Progenitor cell of endocrine pancreas (in vitro differentiated cells): ENCODE measurements around the gene HK2. TPM values are rescaled to one million over a fixed set of nuclear protein-coding genes. Genes with fewer than 3 reads are reported as not detected.

ENCODE experiments used
- DNase-seq: peaks from one replicate; pipeline ENCODE4 v3.0.0; 2021; ENCODE audit warnings: low spot score; ENCODE audit not compliant: unreplicated experiment
- H3K27ac Mint-ChIP-seq: 2 replicates; pipeline ENCODE4 v1.8.0; 2021; ENCODE audit warnings: mild to moderate bottlenecking, moderate library complexity, mixed read lengths
- H3K27me3 Mint-ChIP-seq: 2 replicates; pipeline ENCODE4 v1.8.0; 2021; ENCODE audit warnings: mixed read lengths
- H3K36me3 Mint-ChIP-seq: 2 replicates; pipeline ENCODE4 v1.8.0; 2022; ENCODE audit warnings: mixed read lengths; ENCODE audit not compliant: insufficient read depth
- H3K4me1 Mint-ChIP-seq: 2 replicates; pipeline ENCODE4 v1.8.0; 2021; ENCODE audit warnings: low read depth, mixed read lengths
- H3K4me3 Mint-ChIP-seq: 2 replicates; pipeline ENCODE4 v1.8.0; 2021; ENCODE audit warnings: low read depth, mild to moderate bottlenecking, moderate library complexity, mixed read lengths
- H3K9me3 Mint-ChIP-seq: 2 replicates; pipeline ENCODE4 v1.8.0; 2021; ENCODE audit warnings: low read depth, mixed read lengths
- total RNA-seq: library from RNA; stranded (reverse); gene quantifications from 2 replicates; pipeline ENCODE4 v1.2.1, GENCODE V29; 2021
- TF ChIP-seq, protein P1 (sequence below): fragments of 200-600 bp; sonication (generic); IDR thresholded peaks from one replicate; pipeline ENCODE4 v1.5.0; 2021; ENCODE audit warnings: antibody characterized with exemption, mild to moderate bottlenecking; ENCODE audit not compliant: unreplicated experiment

Gene HK2
- total RNA-seq, 1 donor from 2014 or later, result 18.2 TPM

DNA sequence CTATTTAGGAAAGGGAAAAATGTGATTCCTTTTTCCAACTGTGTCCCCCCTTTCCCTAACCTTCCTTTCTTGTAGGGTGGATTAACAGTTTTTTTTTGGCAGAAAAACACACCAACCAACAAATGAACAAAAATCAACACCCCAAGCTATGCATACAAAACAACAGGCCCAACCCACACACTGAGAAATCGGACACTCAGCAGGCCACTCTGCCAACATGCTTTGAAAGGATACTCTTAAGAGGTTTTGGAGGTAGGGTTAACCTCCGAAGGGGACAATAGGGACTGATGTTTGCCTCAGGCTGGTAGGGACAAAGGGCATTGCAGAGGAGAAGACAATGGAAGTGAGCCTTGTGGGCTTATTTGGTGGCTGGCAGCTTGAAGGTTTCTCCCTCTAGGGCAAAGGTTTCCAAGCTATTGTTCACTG is 91.4 kb downstream of the HK2 start:
- TF ChIP-seq, protein P1, sequence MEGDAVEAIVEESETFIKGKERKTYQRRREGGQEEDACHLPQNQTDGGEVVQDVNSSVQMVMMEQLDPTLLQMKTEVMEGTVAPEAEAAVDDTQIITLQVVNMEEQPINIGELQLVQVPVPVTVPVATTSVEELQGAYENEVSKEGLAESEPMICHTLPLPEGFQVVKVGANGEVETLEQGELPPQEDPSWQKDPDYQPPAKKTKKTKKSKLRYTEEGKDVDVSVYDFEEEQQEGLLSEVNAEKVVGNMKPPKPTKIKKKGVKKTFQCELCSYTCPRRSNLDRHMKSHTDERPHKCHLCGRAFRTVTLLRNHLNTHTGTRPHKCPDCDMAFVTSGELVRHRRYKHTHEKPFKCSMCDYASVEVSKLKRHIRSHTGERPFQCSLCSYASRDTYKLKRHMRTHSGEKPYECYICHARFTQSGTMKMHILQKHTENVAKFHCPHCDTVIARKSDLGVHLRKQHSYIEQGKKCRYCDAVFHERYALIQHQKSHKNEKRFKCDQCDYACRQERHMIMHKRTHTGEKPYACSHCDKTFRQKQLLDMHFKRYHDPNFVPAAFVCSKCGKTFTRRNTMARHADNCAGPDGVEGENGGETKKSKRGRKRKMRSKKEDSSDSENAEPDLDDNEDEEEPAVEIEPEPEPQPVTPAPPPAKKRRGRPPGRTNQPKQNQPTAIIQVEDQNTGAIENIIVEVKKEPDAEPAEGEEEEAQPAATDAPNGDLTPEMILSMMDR, result no peak
- Mint-ChIP-seq H3K27me3 (peaks cover 6% of the 10 kb centered on the region), H3K9me3 (no peaks in the 10 kb centered on the region), H3K4me1 (peaks cover 4% of the 10 kb centered on the region), H3K27ac (no peak overlapping the region), H3K36me3 (no peaks in the 10 kb centered on the region), H3K4me3 (no peak overlapping the region)
- no peak for DNase-seq

DNA sequence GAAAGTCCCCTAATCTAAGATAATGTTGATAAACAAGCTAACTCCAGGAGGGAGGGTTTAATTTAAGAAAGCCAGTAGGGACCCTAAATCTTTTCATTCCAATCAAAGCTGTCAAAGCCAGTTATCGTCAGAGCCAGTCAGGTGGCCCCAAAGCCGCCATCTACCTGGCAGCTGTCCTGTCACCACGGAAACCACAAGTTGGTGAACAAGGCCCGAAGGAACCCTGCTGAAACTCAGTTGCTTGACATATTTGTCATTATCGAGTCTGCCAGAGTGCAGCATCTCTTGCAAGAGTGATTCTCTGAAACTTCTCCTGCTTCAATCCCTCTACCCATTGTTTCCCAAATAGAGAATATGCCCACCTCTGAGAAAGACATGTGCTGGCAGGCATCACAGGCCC is 93.7 kb downstream of the HK2 start:
- TF ChIP-seq, protein P1, result no peak
- H3K27ac Mint-ChIP-seq, result no peak overlapping the region
- peaks cover 4% of the 10 kb centered on the region for H3K4me1 Mint-ChIP-seq
- H3K27me3 Mint-ChIP-seq, result no peaks in the 10 kb centered on the region
- no peak overlapping the region for H3K4me3 Mint-ChIP-seq
- DNase-seq, result no peak
- no peaks in the 10 kb centered on the region for H3K9me3 Mint-ChIP-seq
- H3K36me3 Mint-ChIP-seq, result peaks cover 4% of the 10 kb centered on the region

DNA sequence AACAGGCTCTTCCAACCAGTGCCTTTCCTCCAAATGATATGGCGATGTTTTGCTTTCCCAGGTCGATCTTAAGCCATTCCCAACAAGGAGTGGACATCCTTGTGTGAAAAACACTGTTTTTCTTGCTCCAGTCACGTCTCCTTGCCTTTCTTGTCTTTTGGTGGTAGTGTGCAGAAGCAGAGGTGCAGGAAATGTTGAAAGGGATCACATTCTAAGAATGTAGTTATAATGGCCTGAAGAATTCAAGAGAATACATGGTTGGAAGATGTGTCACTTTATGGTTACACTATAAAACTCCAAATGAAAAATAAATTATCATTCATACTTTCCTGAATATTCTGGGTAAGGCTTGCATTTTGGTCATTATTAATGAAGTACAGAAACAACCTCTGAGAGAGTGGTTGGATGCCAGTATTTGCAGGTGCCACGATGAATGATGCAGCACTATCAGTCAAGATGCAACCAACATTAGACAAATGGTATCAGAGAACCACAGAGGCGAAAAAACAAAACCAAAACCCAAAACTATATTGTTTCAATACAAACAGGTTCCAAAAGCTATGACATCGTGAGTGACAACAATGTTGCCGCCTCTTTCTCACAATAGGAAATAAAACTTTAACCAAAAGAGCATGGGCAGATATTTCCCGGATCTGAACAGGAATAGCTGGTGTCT is 97.0 kb downstream of the HK2 start:
- peaks cover 4% of the 10 kb centered on the region for H3K4me1 Mint-ChIP-seq
- TF ChIP-seq, protein P1, result no peak
- no peaks in the 10 kb centered on the region for H3K27me3 Mint-ChIP-seq
- H3K27ac Mint-ChIP-seq, result no peak overlapping the region
- H3K4me3 Mint-ChIP-seq, result no peak overlapping the region
- no peak for DNase-seq
- no peaks in the 10 kb centered on the region for H3K9me3 Mint-ChIP-seq
- peaks cover 4% of the 10 kb centered on the region for H3K36me3 Mint-ChIP-seq

DNA sequence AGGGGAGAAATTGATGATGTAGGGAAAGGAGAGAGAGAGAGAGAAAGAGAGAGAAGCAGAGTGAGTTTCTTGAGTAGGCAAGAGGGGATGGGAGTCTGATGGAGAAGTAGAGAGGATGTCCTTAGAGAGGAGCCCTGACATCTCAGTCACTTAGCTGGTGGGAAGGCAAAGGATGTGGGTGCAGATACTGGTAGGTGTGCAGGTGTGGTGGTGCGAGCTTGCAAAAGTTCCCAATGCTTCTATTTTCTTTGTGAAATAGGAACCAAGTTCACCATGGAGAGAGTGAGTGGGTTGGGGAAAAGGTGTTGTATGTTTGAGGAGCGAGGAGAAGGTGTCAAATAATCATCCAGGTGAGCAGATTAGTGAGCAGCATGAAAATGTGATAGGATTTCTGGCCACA is 98.0 kb downstream of the HK2 start:
- DNase-seq, result no peak
- TF ChIP-seq, protein P1, result no peak
- peaks cover 4% of the 10 kb centered on the region for H3K36me3 Mint-ChIP-seq
- H3K27me3 Mint-ChIP-seq, result no peaks in the 10 kb centered on the region
- H3K27ac Mint-ChIP-seq, result no peak overlapping the region
- no peaks in the 10 kb centered on the region for H3K9me3 Mint-ChIP-seq
- peaks cover 13% of the 10 kb centered on the region for H3K4me1 Mint-ChIP-seq
- no peak overlapping the region for H3K4me3 Mint-ChIP-seq

DNA sequence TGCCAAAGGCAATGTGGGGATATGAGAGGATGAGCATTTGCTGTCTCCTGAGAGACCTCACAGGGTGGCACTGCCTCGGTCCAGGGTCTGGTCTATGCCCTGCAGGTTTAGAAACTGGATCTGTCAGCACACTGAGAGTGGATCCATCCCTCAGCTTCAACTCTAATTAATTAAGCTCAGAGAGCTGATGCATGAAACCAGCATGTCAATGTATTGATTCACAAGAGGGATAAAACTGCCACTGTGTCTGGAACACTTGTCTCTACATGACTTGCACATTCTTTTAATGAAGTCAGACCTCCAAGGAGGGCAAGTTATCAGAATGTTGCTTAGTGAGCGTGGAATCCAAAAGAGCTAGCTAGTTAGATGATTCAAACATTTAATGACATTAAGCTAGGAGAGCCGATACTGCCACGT is 102.1 kb downstream of the HK2 start:
- DNase-seq, result no peak
- Mint-ChIP-seq H3K27ac (peak overlapping the region; percentile 56), H3K9me3 (no peaks in the 10 kb centered on the region), H3K36me3 (peaks cover 4% of the 10 kb centered on the region), H3K4me3 (no peak overlapping the region), H3K27me3 (no peaks in the 10 kb centered on the region), H3K4me1 (peaks cover 14% of the 10 kb centered on the region)
- TF ChIP-seq, protein P1, result no peak
